Prostate gland (tissue), 2 donors: ENCODE data around the gene KLHL29. TPM values are rescaled to one million over a fixed set of nuclear protein-coding genes. Genes with fewer than 3 reads are reported as not detected.
A peak's percentile ranks its signal among the peaks of the same experiment; 100 is the strongest.

ENCODE experiments used
- DNase-seq: peaks from one replicate; pipeline ENCODE4 v3.0.0-alpha.2; 2019; ENCODE audit warnings: low spot score
- H3K27ac ChIP-seq, 2 donors: fragments of 200-600 bp; sonication (generic); 2 replicates each; pipeline ENCODE4 v1.5.1; 2017 to 2019
- H3K27me3 ChIP-seq: fragments of 200-600 bp; sonication (generic); replicated peaks from 2 replicates; pipeline ENCODE4 v1.5.1; 2019; ENCODE audit not compliant: insufficient read depth
- H3K36me3 ChIP-seq, 2 donors: fragments of 200-600 bp; sonication (generic); 1 replicate in 1 of 2; 2 replicates in 1 of 2; pipeline versions ENCODE4 v1.5.1 to v1.8.1; 2017 to 2019
- H3K4me1 ChIP-seq: fragments of 200-600 bp; sonication (generic); replicated peaks from 2 replicates; pipeline ENCODE4 v1.5.1; 2019
- H3K4me3 ChIP-seq, 2 donors: fragments of 200-600 bp; sonication (generic); 2 replicates each; pipeline ENCODE4 v1.5.1; 2017 to 2019
- H3K9me3 ChIP-seq: fragments of 200-600 bp; sonication (generic); 2 replicates; pipeline ENCODE4 v1.5.1; 2017
- POLR2A ChIP-seq: fragments of 450-650 bp; IDR thresholded peaks from one replicate; pipeline ENCODE4 v1.6.1; 2016; ENCODE audit warnings: antibody characterized with exemption, mild to moderate bottlenecking
- POLR2AphosphoS5 ChIP-seq: sonication (generic); formaldehyde crosslinking; IDR thresholded peaks from one replicate; pipeline ENCODE4 v1.6.1; 2017; ENCODE audit warnings: antibody characterized with exemption
- WGBS: methylation state at CpG from one replicate; pipeline ENCODE4 v1.1.5; 2018; 5-methylcytosine and 5-hydroxymethylcytosine counted together
- intact Hi-C: fragments of 100-400 bp; cut with DNase I; formaldehyde crosslinking; loops from one replicate; pipeline ENCODE4 v1.14.2; 2022
- total RNA-seq, 2 donors: library from RNA; depleted of rRNA; stranded (reverse); fragments of >200 nt; gene quantifications; one replicate each; pipeline ENCODE4 v1.1.0, GENCODE V29; 2016
- TF ChIP-seq, protein P1 (sequence below), 4 experiments: fragments of 200-600 bp in 2 of 4; fragments of 450-650 bp in 2 of 4; sonication (generic) in 2 of 4; IDR thresholded peaks; 1 replicate in 3 of 4; 2 replicates in 1 of 4; pipeline ENCODE4 v1.5.1; 2016 to 2019; ENCODE audit warnings: antibody characterized with exemption in 4 of 4, mild to moderate bottlenecking in 2 of 4, moderate library complexity in 2 of 4

KLHL29 gene
- total RNA-seq, 2 donors from 2014 or later = 23.3 to 24.8 TPM

DNA sequence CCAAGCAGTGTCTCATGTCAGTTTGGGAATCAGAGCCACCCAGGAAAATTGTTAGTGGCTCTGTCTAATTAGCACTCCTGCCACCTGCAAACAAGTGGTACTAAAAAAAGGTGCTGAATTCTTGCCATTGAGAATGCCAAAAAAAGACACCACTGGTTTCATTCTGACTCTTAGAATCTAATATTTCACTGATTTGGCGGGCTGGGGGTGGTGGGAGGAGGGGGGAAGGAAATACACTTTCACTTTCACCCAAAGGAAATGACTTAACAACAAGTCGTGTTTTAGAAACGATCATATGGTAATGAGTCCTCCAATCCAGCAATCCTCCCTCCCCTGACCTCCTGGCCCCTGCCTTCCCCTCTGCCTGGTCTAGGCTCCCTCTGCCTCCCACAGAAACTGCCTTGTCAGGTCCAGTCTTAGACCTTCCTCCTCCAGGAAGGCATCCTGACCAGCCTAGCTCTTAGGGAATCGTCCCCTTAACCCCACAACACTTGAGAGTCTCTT lies 4.4 kb upstream of the KLHL29 start:
- H3K9me3 ChIP-seq = no peaks in the 10 kb centered on the region
- intact Hi-C loops = no loop called here
- H3K4me1 ChIP-seq = no peaks in the 10 kb centered on the region
- H3K4me3 ChIP-seq = no peak overlapping the region
- no peaks in the 10 kb centered on the region for H3K27me3 ChIP-seq
- TF ChIP-seq, protein P1, sequence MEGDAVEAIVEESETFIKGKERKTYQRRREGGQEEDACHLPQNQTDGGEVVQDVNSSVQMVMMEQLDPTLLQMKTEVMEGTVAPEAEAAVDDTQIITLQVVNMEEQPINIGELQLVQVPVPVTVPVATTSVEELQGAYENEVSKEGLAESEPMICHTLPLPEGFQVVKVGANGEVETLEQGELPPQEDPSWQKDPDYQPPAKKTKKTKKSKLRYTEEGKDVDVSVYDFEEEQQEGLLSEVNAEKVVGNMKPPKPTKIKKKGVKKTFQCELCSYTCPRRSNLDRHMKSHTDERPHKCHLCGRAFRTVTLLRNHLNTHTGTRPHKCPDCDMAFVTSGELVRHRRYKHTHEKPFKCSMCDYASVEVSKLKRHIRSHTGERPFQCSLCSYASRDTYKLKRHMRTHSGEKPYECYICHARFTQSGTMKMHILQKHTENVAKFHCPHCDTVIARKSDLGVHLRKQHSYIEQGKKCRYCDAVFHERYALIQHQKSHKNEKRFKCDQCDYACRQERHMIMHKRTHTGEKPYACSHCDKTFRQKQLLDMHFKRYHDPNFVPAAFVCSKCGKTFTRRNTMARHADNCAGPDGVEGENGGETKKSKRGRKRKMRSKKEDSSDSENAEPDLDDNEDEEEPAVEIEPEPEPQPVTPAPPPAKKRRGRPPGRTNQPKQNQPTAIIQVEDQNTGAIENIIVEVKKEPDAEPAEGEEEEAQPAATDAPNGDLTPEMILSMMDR (IDR thresholded peaks at IDR 0.05) = no peak
- TF ChIP-seq POLR2A = no peak
- no peak for TF ChIP-seq POLR2AphosphoS5
- H3K27ac ChIP-seq = no peak overlapping the region
- no peak for DNase-seq
- WGBS = 40% methylated on average over 4 of the region's 4 CpGs
- no peaks in the 10 kb centered on the region for H3K36me3 ChIP-seq

DNA sequence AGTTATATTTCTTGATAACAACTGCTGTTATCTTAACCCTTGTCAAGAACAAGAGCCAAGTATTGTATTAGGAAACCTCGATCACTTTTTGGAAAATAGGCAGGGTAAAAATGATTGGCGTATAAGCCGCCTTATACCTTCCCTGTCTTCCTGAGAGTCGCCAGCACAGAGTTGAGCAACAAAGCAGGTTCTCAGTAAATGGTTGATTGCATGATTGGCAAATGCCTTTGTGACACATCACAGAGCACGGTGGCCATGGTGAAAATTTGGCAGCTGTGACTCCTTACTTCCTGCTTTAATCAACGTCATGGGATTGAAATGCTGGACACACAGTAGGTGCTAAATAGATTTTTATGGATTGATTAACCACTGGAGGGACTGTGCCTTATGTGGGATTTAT lies 3.9 kb upstream of the KLHL29 start:
- Histone ChIP-seq H3K36me3 (no peaks in the 10 kb centered on the region), H3K4me1 (no peaks in the 10 kb centered on the region), H3K9me3 (no peaks in the 10 kb centered on the region), H3K4me3 (no peak overlapping the region), H3K27ac (no peak overlapping the region), H3K27me3 (no peaks in the 10 kb centered on the region)
- TF ChIP-seq POLR2AphosphoS5 (peak; percentile 21), POLR2A (no peak)
- TF ChIP-seq, protein P1 (IDR thresholded peaks at IDR 0.05) = no peak
- peak; percentile 30 for DNase-seq
- 55% methylated on average over 6 of the region's 6 CpGs for WGBS
- intact Hi-C loops = no loop called here

DNA sequence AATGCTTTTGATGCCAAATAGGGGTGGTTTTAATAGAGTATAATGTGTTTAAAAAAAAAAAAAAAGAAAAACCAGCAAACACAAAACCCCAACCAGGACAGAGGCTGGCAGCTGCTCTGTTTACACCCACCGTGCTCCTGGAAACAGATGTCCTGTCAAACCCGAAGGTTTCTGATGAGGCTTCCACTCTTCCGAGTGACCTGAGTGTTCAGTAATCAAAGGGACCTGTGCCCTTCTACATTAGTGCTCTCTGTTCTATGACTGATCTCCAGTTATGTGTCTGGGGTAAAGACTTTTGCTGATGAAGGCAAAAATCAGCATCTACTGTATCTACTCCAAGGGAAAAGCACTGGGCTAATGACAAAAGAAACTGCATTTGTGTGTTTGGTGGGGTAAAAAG lies 3.5 kb upstream of the KLHL29 start:
- TF ChIP-seq, protein P1 (IDR thresholded peaks at IDR 0.05) = no peak
- TF ChIP-seq POLR2AphosphoS5 (no peak), POLR2A (no peak)
- H3K9me3 ChIP-seq = no peaks in the 10 kb centered on the region
- DNase-seq = no peak
- no peak overlapping the region for H3K27ac ChIP-seq
- intact Hi-C loops = no loop called here
- H3K27me3 ChIP-seq = no peaks in the 10 kb centered on the region
- no peak overlapping the region for H3K4me3 ChIP-seq
- 47% methylated on average over 3 of the region's 3 CpGs for WGBS
- H3K4me1 ChIP-seq = no peaks in the 10 kb centered on the region
- no peaks in the 10 kb centered on the region for H3K36me3 ChIP-seq

DNA sequence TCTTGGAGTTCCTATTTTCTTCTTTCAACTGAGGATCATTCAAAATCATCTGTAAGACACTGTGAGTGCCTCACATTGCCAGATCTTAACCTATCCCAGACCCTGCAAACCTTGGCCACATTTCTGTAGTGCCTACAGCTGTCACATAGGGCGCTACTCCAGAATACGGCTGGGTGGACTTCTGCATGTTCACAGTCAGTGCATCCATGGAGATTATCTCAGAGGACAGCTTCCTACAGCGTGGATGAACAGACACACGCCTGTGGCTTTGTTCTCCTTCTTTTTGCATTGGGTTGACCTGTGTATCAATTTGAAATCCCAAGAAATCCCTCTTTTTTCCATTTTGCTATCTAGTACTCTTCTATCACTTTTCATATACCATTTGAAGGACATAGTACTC lies 1.9 kb upstream of the KLHL29 start:
- Histone ChIP-seq H3K36me3 (no peaks in the 10 kb centered on the region), H3K4me3 (no peak overlapping the region), H3K27ac (no peak overlapping the region), H3K4me1 (no peaks in the 10 kb centered on the region), H3K9me3 (no peaks in the 10 kb centered on the region), H3K27me3 (no peaks in the 10 kb centered on the region)
- intact Hi-C loops = no loop called here
- TF ChIP-seq POLR2A = no peak
- TF ChIP-seq, protein P1 (IDR thresholded peaks at IDR 0.05) = no peak
- TF ChIP-seq POLR2AphosphoS5 = no peak
- no peak for DNase-seq
- WGBS = 95% methylated on average over 4 of the region's 4 CpGs

DNA sequence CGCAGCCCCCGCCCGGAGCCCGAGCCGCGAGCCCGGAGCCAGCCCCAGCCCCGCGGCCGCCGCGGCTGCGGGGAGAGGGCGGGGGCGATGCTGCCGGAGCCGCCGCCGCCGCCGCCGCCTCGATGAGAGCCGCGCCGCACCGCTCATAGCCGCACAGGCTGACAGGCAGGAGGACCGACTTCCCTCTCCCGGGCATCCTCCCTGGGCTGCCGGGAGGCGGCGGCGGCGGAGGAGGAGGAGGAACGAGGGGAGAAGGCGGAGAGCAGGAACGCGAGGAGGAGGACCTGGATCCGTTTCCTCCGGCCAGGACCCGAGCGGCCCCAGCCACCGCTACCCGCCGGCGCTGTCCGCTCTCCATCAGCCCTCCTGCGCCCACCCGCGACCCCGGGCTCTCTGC lies 370 bp downstream of the KLHL29 start:
- WGBS = 0% methylated on average over 15 of the region's 52 CpGs
- no peak for DNase-seq
- H3K27me3 ChIP-seq = no peaks in the 10 kb centered on the region
- H3K9me3 ChIP-seq = no peaks in the 10 kb centered on the region
- peak overlapping the region; percentile 78 to 79 for H3K27ac ChIP-seq
- H3K4me3 ChIP-seq = peak overlapping the region; percentile 62 to 70
- no peaks in the 10 kb centered on the region for H3K4me1 ChIP-seq
- intact Hi-C loops = loop anchor here (5.0 kb wide), 3 partner anchors 122 to 377 kb away; no protein-coding TSS in a partner anchor
- no peaks in the 10 kb centered on the region for H3K36me3 ChIP-seq
- TF ChIP-seq, protein P1 (IDR thresholded peaks at IDR 0.05) = no peak
- TF ChIP-seq POLR2AphosphoS5 (no peak), POLR2A (no peak)
